Fibroblast of mammary gland (primary cell): ENCODE measurements around the gene MEIOC.
A peak's percentile ranks its signal among the peaks of the same experiment; 100 is the strongest.
"Not testable (repeated sequence)": the region's sequence is repeated elsewhere in the genome, so short reads cannot be mapped to it uniquely, and the experiment has no call there.

Source experiments
- DNase-seq: peaks from one replicate; pipeline ENCODE4 v3.0.0-alpha.2; 2010; ENCODE audit warnings: low read depth
- H3K4me3 ChIP-seq: 2 replicates; pipeline ENCODE4 v1.5.1; 2011; ENCODE audit warnings: low read depth, mild to moderate bottlenecking, low read length, moderate library complexity; ENCODE audit not compliant: control insufficient read depth
- TF ChIP-seq, protein P1 (sequence below): conservative IDR thresholded peaks from 2 replicates; pipeline ENCODE4 v1.5.1; 2011; ENCODE audit warnings: low read depth, low read length, inconsistent platforms; ENCODE audit not compliant: control insufficient read depth, insufficient read depth

Gene MEIOC

DNA sequence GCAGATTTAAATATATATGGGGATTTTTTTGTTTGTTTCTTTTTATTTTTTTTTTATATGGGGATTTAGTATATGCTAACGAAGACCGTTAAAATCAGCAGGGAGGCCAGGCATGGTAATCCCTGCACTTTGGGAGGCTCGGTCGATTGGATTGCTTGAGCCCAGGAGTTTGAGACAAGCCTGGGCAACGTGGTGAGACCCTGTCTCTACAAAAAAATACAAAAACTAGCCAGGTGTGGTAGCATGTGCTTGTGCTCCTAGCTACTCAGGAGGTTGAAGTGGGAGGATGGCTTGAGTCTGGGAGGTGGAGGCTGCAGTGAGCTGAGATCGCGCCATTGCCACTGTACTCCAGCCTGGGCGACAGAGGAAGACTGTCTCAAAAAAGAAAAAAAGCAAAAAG is 22.3 kb upstream of the MEIOC start:
- TF ChIP-seq, protein P1, sequence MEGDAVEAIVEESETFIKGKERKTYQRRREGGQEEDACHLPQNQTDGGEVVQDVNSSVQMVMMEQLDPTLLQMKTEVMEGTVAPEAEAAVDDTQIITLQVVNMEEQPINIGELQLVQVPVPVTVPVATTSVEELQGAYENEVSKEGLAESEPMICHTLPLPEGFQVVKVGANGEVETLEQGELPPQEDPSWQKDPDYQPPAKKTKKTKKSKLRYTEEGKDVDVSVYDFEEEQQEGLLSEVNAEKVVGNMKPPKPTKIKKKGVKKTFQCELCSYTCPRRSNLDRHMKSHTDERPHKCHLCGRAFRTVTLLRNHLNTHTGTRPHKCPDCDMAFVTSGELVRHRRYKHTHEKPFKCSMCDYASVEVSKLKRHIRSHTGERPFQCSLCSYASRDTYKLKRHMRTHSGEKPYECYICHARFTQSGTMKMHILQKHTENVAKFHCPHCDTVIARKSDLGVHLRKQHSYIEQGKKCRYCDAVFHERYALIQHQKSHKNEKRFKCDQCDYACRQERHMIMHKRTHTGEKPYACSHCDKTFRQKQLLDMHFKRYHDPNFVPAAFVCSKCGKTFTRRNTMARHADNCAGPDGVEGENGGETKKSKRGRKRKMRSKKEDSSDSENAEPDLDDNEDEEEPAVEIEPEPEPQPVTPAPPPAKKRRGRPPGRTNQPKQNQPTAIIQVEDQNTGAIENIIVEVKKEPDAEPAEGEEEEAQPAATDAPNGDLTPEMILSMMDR: no peak
- no peak overlapping the region for H3K4me3 ChIP-seq
- DNase-seq: no peak

DNA sequence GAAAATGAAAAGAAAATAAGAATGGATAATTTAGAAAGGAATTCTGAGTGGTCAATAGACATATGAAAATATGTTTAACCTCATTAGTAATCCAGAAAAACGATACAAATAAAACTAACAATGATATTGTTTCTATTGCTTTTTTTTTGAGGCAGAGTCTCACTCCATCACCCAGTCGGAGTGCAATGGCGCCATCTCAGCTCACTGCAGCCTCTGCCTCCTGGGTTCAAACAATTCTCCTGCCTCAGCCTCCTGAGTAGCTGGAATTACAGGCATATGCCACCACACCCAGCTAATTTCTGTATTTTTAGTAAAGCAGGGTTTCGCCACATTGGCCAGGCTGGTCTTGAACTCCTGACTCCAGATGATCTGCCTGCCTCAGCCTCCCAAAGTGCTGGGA is 21.9 kb upstream of the MEIOC start:
- H3K4me3 ChIP-seq, DNase-seq: not testable (repeated sequence)

DNA sequence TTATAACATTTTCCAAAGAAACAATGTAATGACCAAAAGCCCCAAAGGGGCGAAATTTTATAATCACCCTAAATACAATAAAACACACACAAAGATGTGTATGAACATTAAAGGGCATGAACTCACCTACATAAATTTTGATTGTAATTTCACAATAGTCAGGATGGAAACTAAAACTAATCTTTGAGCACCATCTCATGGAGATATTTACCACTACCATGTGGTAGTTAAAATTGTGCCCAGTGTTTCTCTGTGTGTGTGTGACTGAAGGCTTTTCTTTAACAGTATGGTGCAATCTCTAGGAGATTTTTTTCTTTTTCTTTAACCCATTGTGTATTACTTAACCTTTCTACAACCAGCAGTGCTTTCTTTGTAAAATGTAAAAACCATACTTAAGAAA is 19.7 kb upstream of the MEIOC start:
- TF ChIP-seq, protein P1: peak; percentile 58
- peak; percentile 67 for DNase-seq
- no peak overlapping the region for H3K4me3 ChIP-seq

DNA sequence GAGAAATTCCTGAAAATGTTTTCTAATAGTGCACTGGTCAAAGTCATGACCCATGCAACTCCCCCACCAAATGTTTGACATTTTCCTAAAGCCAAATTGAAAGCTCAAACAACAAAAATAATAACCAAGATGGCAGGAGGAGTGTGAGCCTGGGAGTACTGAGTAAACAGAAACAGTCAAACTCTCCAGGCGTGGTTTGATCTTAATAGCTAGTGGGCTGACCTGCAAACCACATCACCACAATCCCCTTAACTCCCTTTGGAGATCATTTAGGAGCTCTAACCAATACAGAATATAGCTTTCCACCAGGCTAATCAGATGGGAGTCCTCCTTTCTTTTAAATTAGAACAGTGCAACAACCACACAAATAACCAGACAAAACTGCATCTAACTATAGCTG is 19.2 kb upstream of the MEIOC start:
- no peak for DNase-seq
- TF ChIP-seq, protein P1: no peak
- H3K4me3 ChIP-seq: no peak overlapping the region

DNA sequence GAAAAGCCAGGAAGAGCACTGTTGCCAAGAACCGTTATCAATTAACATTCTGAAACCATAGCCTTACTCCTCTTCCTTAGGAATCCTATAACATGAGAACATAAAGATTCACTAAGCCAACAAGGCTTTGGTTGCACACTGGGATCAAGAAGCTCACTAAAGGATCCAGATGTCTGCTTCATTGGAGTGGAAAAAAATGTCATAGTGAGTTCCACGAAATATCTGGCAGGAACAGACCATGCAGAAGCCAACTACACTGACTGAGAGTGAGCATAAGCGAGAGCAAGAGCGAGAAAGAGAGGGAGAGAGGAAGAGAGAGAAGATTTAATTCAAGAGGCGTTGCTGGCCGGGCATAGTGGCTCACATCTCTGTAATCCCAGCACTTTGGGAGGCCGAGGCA is 13.4 kb upstream of the MEIOC start:
- TF ChIP-seq, protein P1: no peak
- no peak for DNase-seq
- no peak overlapping the region for H3K4me3 ChIP-seq

DNA sequence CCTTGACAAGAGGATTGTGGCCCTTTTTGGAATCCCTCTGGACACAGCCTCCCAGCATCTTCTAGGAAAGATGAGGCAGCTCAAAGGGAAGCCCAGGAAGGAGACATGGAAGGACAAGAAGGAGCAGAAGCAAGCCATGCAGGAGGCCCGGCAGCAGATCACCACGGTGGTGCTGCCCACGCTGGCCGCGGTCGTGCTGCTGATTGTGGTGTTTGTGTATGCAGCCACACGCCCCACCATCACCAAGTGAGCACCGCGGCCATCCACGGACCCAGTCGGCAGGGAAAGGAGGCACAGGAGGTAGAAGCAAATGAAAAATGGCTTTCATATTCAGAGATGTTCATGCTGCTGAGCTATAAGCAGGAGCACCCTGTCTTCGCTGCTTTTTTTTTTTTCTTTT is 10.9 kb upstream of the MEIOC start:
- TF ChIP-seq, protein P1: no peak
- H3K4me3 ChIP-seq: no peak overlapping the region
- DNase-seq: no peak

DNA sequence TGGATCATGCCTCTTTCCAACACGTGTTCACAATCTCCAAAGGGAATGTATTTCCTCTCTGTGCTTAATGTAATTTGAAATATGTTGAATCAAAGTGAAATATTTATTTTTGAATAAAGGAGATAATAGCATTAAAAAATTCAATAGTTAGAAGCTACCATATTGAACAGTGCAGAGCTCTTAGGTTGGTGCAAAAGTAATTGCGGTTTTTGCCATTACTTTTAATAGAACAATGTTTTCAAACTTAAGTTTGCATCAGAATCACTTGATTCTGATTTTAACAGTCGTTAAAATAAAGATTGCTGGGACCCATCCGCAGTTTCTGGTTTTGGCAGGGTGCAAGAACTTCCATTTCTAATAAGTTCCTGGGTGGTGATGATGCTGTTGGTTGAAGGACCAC is 10.0 kb upstream of the MEIOC start:
- H3K4me3 ChIP-seq: no peak overlapping the region
- TF ChIP-seq, protein P1: no peak
- DNase-seq: no peak

DNA sequence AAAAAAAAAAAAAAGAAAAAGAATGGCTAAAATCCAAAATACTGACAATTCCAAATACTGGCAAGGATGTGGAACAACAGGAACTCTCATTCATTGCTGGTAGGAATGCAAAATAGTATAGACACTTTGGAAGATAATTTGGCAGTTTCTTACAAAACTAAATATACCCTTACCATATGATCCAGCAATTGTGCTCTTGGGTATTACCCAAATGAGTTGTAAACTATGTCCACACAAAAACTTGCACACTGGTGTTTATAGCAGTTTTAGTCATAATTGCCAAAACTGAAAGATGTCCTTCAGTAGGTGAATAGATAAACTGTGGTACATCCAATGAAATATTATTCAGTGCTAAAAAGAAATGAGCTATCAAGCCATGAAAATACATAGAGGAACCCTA is 8.5 kb upstream of the MEIOC start:
- no peak overlapping the region for H3K4me3 ChIP-seq
- TF ChIP-seq, protein P1: no peak
- DNase-seq: no peak
